ENCODE data around the gene FLT3LG. TPM values are rescaled to one million over a fixed set of nuclear protein-coding genes. Genes with fewer than 3 reads are reported as not detected.
A peak's percentile ranks its signal among the peaks of the same experiment; 100 is the strongest.

Gene FLT3LG
- total RNA-seq, 2 experiments from 2014 or later, result 112 to 151 TPM

- no peak for ATAC-seq
- H3K27ac Mint-ChIP-seq, result no peak overlapping the region
- CTCF ChIA-PET, result interaction anchor here (1.3 to 2.4 kb wide), 2 partner anchors 14 to 22 kb away, joined by 4 to 8 read pairs; no protein-coding TSS in a partner anchor
- no peak for DNase-seq
- H3K9me3 Mint-ChIP-seq (ENCODE audit: low read depth), result no peaks in the 10 kb centered on the region
- peaks cover 3% of the 10 kb centered on the region for H3K27me3 Mint-ChIP-seq
- H3K36me3 Mint-ChIP-seq, result no peaks in the 10 kb centered on the region
- H3K4me1 Mint-ChIP-seq, result peaks cover 13% of the 10 kb centered on the region
- H3K4me3 Mint-ChIP-seq, result no peak overlapping the region
Observed at GRCh38 chr19:49524812-49525455, 50.9 kb downstream of the FLT3LG start.

- ATAC-seq, result no peak
- Mint-ChIP-seq H3K27me3 (peaks cover 3% of the 10 kb centered on the region), H3K27ac (no peak overlapping the region), H3K4me1 (peaks cover 19% of the 10 kb centered on the region), H3K9me3 (ENCODE audit: low read depth) (no peaks in the 10 kb centered on the region), H3K4me3 (peak overlapping the region; percentile 69), H3K36me3 (no peaks in the 10 kb centered on the region)
- no peak for DNase-seq
- CTCF ChIA-PET, result interaction anchor here (0.8 to 2.4 kb wide), 8 partner anchors 13 to 149 kb away, joined by 3 to 17 read pairs (median 6); partner anchors contain the start of genes PRMT1 and RPS11
Observed at GRCh38 chr19:49528211-49528771, 54.3 kb downstream of the FLT3LG start.

GRCh38 chr19:49530708-49531107 is 56.7 kb downstream of the FLT3LG start:
- H3K27me3 Mint-ChIP-seq, result peaks cover 5% of the 10 kb centered on the region
- no peak overlapping the region for H3K4me3 Mint-ChIP-seq
- H3K9me3 Mint-ChIP-seq (ENCODE audit: low read depth), result no peaks in the 10 kb centered on the region
- peaks cover 36% of the 10 kb centered on the region for H3K4me1 Mint-ChIP-seq
- H3K36me3 Mint-ChIP-seq, result no peaks in the 10 kb centered on the region
- no peak for DNase-seq
- no peak overlapping the region for H3K27ac Mint-ChIP-seq
- no peak for ATAC-seq
- CTCF ChIA-PET, result interaction anchor here (1.5 kb wide), 1 partner anchor 16 kb away, joined by 4 read pairs; no protein-coding TSS in a partner anchor

- H3K4me3 Mint-ChIP-seq, result peak overlapping the region; percentile 74
- CTCF ChIA-PET, result interaction anchor here (0.7 to 4.5 kb wide), 16 partner anchors 13 to 144 kb away, joined by 3 to 34 read pairs (median 5); partner anchors contain the start of genes NOSIP, PRRG2 and SCAF1
- peaks cover 23% of the 10 kb centered on the region for H3K4me1 Mint-ChIP-seq
- H3K27ac Mint-ChIP-seq, result peak overlapping the region; percentile 62
- H3K9me3 Mint-ChIP-seq (ENCODE audit: low read depth), result no peaks in the 10 kb centered on the region
- ATAC-seq, result peak; percentile 94
- peak; percentile 86 for DNase-seq
- no peaks in the 10 kb centered on the region for H3K36me3 Mint-ChIP-seq
- H3K27me3 Mint-ChIP-seq, result peaks cover 2% of the 10 kb centered on the region
Observed at GRCh38 chr19:49533551-49534488, 59.8 kb downstream of the FLT3LG start.

GRCh38 chr19:49534632-49535385 is 60.8 kb downstream of the FLT3LG start:
- peak overlapping the region; percentile 33 for H3K27ac Mint-ChIP-seq
- peaks cover 2% of the 10 kb centered on the region for H3K27me3 Mint-ChIP-seq

More at GRCh38 chr19:49534632-49535385, 60.8 kb downstream of the FLT3LG start:
- ATAC-seq, result no peak
- peaks cover 23% of the 10 kb centered on the region for H3K4me1 Mint-ChIP-seq
- CTCF ChIA-PET, result interaction anchor here (0.7 to 4.5 kb wide), 19 partner anchors 11 to 144 kb away, joined by 3 to 34 read pairs (median 5); partner anchors contain the start of genes NOSIP, PRRG2 and SCAF1
- H3K9me3 Mint-ChIP-seq (ENCODE audit: low read depth), result no peaks in the 10 kb centered on the region
- no peak for DNase-seq
- H3K36me3 Mint-ChIP-seq, result no peaks in the 10 kb centered on the region
- H3K4me3 Mint-ChIP-seq, result peak overlapping the region; percentile 74

Small RNAs within 50 kb of the gene (microRNA-seq; reads per million reads assigned to microRNA genes)
- 2,728 reads per million, percentile 89 among the genes with 10 or more reads in this experiment for gene MIR150

Other genes starting within 250 kb of the FLT3LG start
- 1 to 10 TPM; 2.5 to 2.7 TPM for gene SLC6A16, start 149.0 kb upstream of the FLT3LG start, total RNA-seq
- 100 to 1,000 TPM; 126 to 177 TPM for gene CD37, start 138.8 kb upstream of the FLT3LG start, total RNA-seq
- not detected for gene TEAD2, start 111.8 kb upstream of the FLT3LG start, total RNA-seq
- gene DKKL1, start 110.3 kb upstream of the FLT3LG start, total RNA-seq, result not detected
- gene KASH5, start 86.0 kb upstream of the FLT3LG start, total RNA-seq, result under 1 TPM in 1 of 2 experiments, not detected in 1; 0.64 TPM
- gene PTH2, start 50.8 kb upstream of the FLT3LG start, total RNA-seq, result not detected
- not detected for gene GFY, start 48.8 kb upstream of the FLT3LG start, total RNA-seq
- under 1 TPM; 0.19 to 0.55 TPM for gene SLC17A7, start 32.7 kb upstream of the FLT3LG start, total RNA-seq
- 100 to 1,000 TPM; 148 to 158 TPM for gene PIH1D1, start 22.4 kb upstream of the FLT3LG start, total RNA-seq
- gene ALDH16A1, start 21.0 kb upstream of the FLT3LG start, total RNA-seq, result 10 to 100 TPM; 37.2 to 45.2 TPM
- gene RPL13A, start 13.4 kb downstream of the FLT3LG start, total RNA-seq, result 1,000 to 10,000 TPM; 2,143 to 2,523 TPM
- gene RPS11, start 22.2 kb downstream of the FLT3LG start, total RNA-seq, result 1,000 to 10,000 TPM; 1,876 to 2,018 TPM
- gene FCGRT, start 38.4 kb downstream of the FLT3LG start, total RNA-seq, result 1 to 10 TPM; 2.1 to 7.9 TPM
- under 1 TPM; 0.19 to 0.53 TPM for gene RCN3, start 53.8 kb downstream of the FLT3LG start, total RNA-seq
- gene NOSIP, start 106.3 kb downstream of the FLT3LG start, total RNA-seq, result 10 to 100 TPM; 77.3 to 96.1 TPM
- gene PRRG2, start 107.1 kb downstream of the FLT3LG start, total RNA-seq, result 1 to 10 TPM in 1 of 2 experiments, under 1 TPM in 1; 0.49 to 2.4 TPM
- 10 to 100 TPM; 34.8 to 46.5 TPM for gene PRR12, start 117.0 kb downstream of the FLT3LG start, total RNA-seq
- gene RRAS, start 165.9 kb downstream of the FLT3LG start, total RNA-seq, result 1 to 10 TPM; 6.6 to 9.6 TPM
- gene SCAF1, start 168.0 kb downstream of the FLT3LG start, total RNA-seq, result 10 to 100 TPM; 78.8 to 79.3 TPM
- 100 to 1,000 TPM; 159 to 170 TPM for gene IRF3, start 191.6 kb downstream of the FLT3LG start, total RNA-seq
- 10 to 100 TPM; 90.6 to 94.5 TPM for gene BCL2L12, start 191.7 kb downstream of the FLT3LG start, total RNA-seq
- gene PRMT1, start 203.1 kb downstream of the FLT3LG start, total RNA-seq, result 100 to 1,000 TPM; 145 to 257 TPM
- 1 to 10 TPM; 2.7 to 3.5 TPM for gene ADM5, start 215.4 kb downstream of the FLT3LG start, total RNA-seq
- gene CPT1C, start 216.9 kb downstream of the FLT3LG start, total RNA-seq, result 1 to 10 TPM; 1.6 TPM

All from activated CD8-positive, alpha-beta memory T cell treated with anti-CD3 and anti-CD28 coated beads, Interleukin-2, amount 10 ng/mL, durations not matched to agents 7 days and 5 days (primary cell).